Measurements from ENCODE around the gene KCNK1. TPM values are rescaled to one million over a fixed set of nuclear protein-coding genes. Genes with fewer than 3 reads are reported as not detected.

Gene KCNK1
- total RNA-seq, 4 donors from 2014 or later, result 13.1 to 19.7 (median 17.2) TPM

GRCh38 chr1:233599542-233600073, 14.3 kb upstream of the KCNK1 start:
- WGBS, 2 donors, result 72 to 82% methylated on average over 5 of the region's 5 CpGs
- DNase-seq (ENCODE audit: low spot score in 2 of 2), result no peak
- TF ChIP-seq POLR2A (IDR thresholded peaks at IDR 0.05) (no peak), CTCF (IDR thresholded peaks at IDR 0.05) (no peak)
- intact Hi-C loops (cut with DNase I; ENCODE audit: low total_unique reads), result no loop called here
- H3K4me3 ChIP-seq (ENCODE audit: low read depth, poor library complexity, severe bottlenecking), result no peak overlapping the region

GRCh38 chr1:233600488-233600887, 13.4 kb upstream of the KCNK1 start:
- WGBS, 2 donors, result 20 to 42% methylated on average over 1 of the region's 1 CpG
- DNase-seq (ENCODE audit: low spot score in 2 of 2), result no peak
- intact Hi-C loops (cut with DNase I; ENCODE audit: low total_unique reads), result no loop called here
- H3K4me3 ChIP-seq (ENCODE audit: low read depth, poor library complexity, severe bottlenecking), result no peak overlapping the region
- TF ChIP-seq POLR2A (IDR thresholded peaks at IDR 0.05) (no peak), CTCF (IDR thresholded peaks at IDR 0.05) (no peak)

- H3K4me3 ChIP-seq (ENCODE audit: low read depth, poor library complexity, severe bottlenecking), result no peak overlapping the region
- intact Hi-C loops (cut with DNase I; ENCODE audit: low total_unique reads), result no loop called here
- DNase-seq (ENCODE audit: low spot score in 2 of 2), result no peak
- 30 to 51% methylated on average over 2 of the region's 2 CpGs for WGBS, 2 donors
- TF ChIP-seq POLR2A (IDR thresholded peaks at IDR 0.05), result no peak
- no peak for TF ChIP-seq CTCF (IDR thresholded peaks at IDR 0.05)
Measured at GRCh38 chr1:233603478-233603877, 10.4 kb upstream of the KCNK1 start.

GRCh38 chr1:233605205-233605604, 8.7 kb upstream of the KCNK1 start:
- intact Hi-C loops (cut with DNase I; ENCODE audit: low total_unique reads), result no loop called here
- 57 to 60% methylated on average over 2 of the region's 2 CpGs for WGBS, 2 donors
- H3K4me3 ChIP-seq (ENCODE audit: low read depth, poor library complexity, severe bottlenecking), result no peak overlapping the region
- no peak for DNase-seq (ENCODE audit: low spot score in 2 of 2)
- TF ChIP-seq POLR2A (IDR thresholded peaks at IDR 0.05) (no peak), CTCF (IDR thresholded peaks at IDR 0.05) (no peak)

- no peak overlapping the region for H3K4me3 ChIP-seq (ENCODE audit: low read depth, poor library complexity, severe bottlenecking)
- WGBS, 2 donors, result 86 to 90% methylated on average over 5 of the region's 5 CpGs
- TF ChIP-seq POLR2A (IDR thresholded peaks at IDR 0.05) (no peak), CTCF (IDR thresholded peaks at IDR 0.05) (no peak)
- intact Hi-C loops (cut with DNase I; ENCODE audit: low total_unique reads), result no loop called here
- DNase-seq (ENCODE audit: low spot score in 2 of 2), result no peak
Measured at GRCh38 chr1:233606813-233607212, 7.1 kb upstream of the KCNK1 start.

All from lower leg skin (tissue), 4 donors.